Measurements from ENCODE around the gene WRAP73.

- TF ChIP-seq TCF12 (IDR thresholded peaks at IDR 0.05; ENCODE audit: low read depth) (peak; percentile 78), RAD21 (IDR thresholded peaks at IDR 0.05; ENCODE audit: low read depth) (no peak), TEAD4 (IDR thresholded peaks at IDR 0.05) (no peak), EP300 (IDR thresholded peaks at IDR 0.05; ENCODE audit: borderline replicate concordance) (no peak), YY1 (IDR thresholded peaks at IDR 0.05; ENCODE audit: low read depth) (no peak), EGR1 (IDR thresholded peaks at IDR 0.05) (no peak)
- TF ChIP-seq, protein P1, sequence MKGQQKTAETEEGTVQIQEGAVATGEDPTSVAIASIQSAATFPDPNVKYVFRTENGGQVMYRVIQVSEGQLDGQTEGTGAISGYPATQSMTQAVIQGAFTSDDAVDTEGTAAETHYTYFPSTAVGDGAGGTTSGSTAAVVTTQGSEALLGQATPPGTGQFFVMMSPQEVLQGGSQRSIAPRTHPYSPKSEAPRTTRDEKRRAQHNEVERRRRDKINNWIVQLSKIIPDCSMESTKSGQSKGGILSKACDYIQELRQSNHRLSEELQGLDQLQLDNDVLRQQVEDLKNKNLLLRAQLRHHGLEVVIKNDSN (IDR thresholded peaks at IDR 0.05): peak; percentile 5; the same call in 1 of the 2 replicates
- TF ChIP-seq, protein P2, sequence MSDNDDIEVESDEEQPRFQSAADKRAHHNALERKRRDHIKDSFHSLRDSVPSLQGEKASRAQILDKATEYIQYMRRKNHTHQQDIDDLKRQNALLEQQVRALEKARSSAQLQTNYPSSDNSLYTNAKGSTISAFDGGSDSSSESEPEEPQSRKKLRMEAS (IDR thresholded peaks at IDR 0.05): no peak
Observed at GRCh38 chr1:3671371-3672180, 21.7 kb upstream of the WRAP73 start.

Measured in Ishikawa (cell line).